Measurements from ENCODE around the gene QARS1. TPM values are rescaled to one million over a fixed set of nuclear protein-coding genes. Genes with fewer than 3 reads are reported as not detected.

The QARS1 gene
- total and polyA plus RNA-seq, 12 donors: 144 to 534 (median 272) TPM

DNA sequence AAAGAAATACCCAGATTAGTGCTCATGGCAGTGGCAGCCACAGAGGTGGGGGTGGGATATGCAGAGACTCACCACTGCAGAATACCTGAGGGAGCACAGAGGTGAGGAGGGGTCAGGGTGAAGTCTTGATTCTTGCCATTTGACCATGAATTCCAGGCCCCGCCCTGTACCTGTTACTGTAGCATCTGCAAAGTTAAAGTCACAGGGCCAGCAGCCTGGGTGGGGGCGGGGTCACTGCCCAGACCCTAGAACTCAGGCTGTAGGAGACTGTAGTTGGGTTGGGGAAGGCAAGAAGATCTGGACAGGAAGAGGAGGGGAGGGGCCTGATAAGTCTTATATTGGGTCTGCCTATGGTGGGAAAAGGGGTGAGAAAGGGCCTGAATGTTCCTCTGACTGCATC lies 47.1 kb upstream of the QARS1 start:
- intact Hi-C loops (cut with DNase I): no loop called here
- Histone ChIP-seq H3K36me3 (replicated peaks in 1 of 2) (no peaks in the 10 kb centered on the region), H3K27ac (no peak overlapping the region), H3K27me3 (no peaks in the 10 kb centered on the region), H3K4me1 (replicated peaks in 1 of 2) (no peaks in the 10 kb centered on the region), H3K4me3 (no peak overlapping the region), H3K9me3 (replicated peaks in 1 of 3) (no peaks in the 10 kb centered on the region)
- DNase-seq: no peak
- TF ChIP-seq POLR2A (IDR thresholded peaks at IDR 0.05): no peak
- WGBS, 4 donors: 76 to 100% (median 90%) methylated on average over 2 of the region's 2 CpGs

DNA sequence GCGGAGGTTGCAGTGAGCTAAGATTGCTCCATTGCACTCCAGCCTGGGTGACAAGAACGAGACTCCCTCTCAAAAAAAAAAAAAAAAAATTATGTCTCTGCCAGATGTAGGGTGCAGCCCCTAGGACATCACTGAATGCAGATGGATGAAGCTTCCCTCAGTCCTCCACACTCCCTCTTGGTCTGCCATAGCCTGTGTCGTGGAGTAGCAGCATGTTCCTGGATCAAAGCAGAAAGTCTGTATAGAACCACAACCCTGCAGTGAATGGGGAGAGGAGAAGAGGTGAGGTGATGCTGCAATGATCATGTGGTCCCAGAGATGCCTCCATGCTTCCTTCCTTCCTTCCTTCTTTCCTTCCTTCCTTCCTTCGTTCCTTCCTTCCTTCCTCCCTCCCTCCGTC lies 43.6 kb upstream of the QARS1 start:
- 62 to 73% (median 71%) methylated on average over 5 of the region's 5 CpGs for WGBS, 4 donors
- TF ChIP-seq POLR2A (IDR thresholded peaks at IDR 0.05): no peak
- intact Hi-C loops (cut with DNase I): no loop called here
- Histone ChIP-seq H3K27ac (no peak overlapping the region), H3K9me3 (replicated peaks in 1 of 3) (no peaks in the 10 kb centered on the region), H3K4me3 (no peak overlapping the region), H3K4me1 (replicated peaks in 1 of 2) (no peaks in the 10 kb centered on the region), H3K27me3 (no peaks in the 10 kb centered on the region), H3K36me3 (replicated peaks in 1 of 2) (no peaks in the 10 kb centered on the region)
- no peak for DNase-seq

DNA sequence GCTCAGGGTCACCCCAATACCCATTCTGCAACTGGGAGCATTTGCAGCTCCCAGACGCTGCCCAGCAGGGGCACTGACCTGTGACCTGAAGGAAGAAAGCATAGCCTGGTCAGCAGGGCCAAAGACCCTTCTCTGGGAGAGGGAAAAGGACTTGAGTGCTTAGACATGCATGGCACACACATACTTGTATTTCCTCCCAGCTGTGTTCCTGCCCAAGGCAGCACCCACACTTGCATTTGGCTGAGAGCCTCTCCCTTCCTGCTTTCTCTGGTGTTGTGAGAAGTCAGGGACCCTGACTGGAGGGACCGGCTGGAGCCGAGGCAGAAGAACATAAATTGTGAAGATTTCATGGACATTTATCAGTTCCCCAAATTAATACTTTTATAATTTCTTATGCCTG lies 35.5 kb upstream of the QARS1 start:
- no peak overlapping the region for H3K27ac ChIP-seq
- 72 to 80% (median 75%) methylated on average over 2 to 3 of the region's 3 CpGs for WGBS, 4 donors
- H3K9me3 ChIP-seq (replicated peaks in 1 of 3): no peaks in the 10 kb centered on the region
- no peaks in the 10 kb centered on the region for H3K27me3 ChIP-seq
- no peaks in the 10 kb centered on the region for H3K36me3 ChIP-seq (replicated peaks in 1 of 2)
- no peaks in the 10 kb centered on the region for H3K4me1 ChIP-seq (replicated peaks in 1 of 2)
- DNase-seq: no peak
- TF ChIP-seq, protein P1, sequence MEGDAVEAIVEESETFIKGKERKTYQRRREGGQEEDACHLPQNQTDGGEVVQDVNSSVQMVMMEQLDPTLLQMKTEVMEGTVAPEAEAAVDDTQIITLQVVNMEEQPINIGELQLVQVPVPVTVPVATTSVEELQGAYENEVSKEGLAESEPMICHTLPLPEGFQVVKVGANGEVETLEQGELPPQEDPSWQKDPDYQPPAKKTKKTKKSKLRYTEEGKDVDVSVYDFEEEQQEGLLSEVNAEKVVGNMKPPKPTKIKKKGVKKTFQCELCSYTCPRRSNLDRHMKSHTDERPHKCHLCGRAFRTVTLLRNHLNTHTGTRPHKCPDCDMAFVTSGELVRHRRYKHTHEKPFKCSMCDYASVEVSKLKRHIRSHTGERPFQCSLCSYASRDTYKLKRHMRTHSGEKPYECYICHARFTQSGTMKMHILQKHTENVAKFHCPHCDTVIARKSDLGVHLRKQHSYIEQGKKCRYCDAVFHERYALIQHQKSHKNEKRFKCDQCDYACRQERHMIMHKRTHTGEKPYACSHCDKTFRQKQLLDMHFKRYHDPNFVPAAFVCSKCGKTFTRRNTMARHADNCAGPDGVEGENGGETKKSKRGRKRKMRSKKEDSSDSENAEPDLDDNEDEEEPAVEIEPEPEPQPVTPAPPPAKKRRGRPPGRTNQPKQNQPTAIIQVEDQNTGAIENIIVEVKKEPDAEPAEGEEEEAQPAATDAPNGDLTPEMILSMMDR (IDR thresholded peaks at IDR 0.05): no peak
- TF ChIP-seq POLR2A (IDR thresholded peaks at IDR 0.05): no peak
- intact Hi-C loops (cut with DNase I): no loop called here
- no peak overlapping the region for H3K4me3 ChIP-seq

DNA sequence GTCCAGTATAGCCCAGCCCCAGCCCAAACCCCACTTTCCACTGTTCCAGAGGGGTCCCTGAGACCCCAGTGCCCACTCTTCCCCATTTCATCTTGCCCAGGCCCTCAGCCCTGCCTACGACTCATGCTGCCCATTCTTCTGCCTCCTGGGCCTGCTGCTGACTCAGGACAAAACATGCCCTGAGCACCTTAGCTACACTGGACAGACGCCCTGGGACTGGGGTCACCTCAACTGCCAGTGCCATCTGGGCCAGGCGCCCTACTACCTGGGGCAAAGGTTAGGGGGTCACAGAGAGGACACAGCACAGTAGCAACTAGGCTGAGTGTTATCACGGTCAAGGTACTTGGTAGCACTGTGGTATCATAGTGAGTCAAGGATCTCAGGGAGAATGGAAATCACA lies 30.9 kb upstream of the QARS1 start:
- intact Hi-C loops (cut with DNase I): no loop called here
- H3K4me3 ChIP-seq: no peak overlapping the region
- TF ChIP-seq, protein P1 (IDR thresholded peaks at IDR 0.05): no peak
- TF ChIP-seq POLR2A (IDR thresholded peaks at IDR 0.05): no peak
- peak overlapping the region in 1 of 5 donors; percentile 96 for H3K27ac ChIP-seq
- DNase-seq: no peak
- no peaks in the 10 kb centered on the region for H3K9me3 ChIP-seq (replicated peaks in 1 of 3)
- H3K27me3 ChIP-seq: no peaks in the 10 kb centered on the region
- peaks cover 0 to 6% of the 10 kb centered on the region in 2 donors for H3K36me3 ChIP-seq (replicated peaks in 1 of 2)
- WGBS, 4 donors: 81 to 100% (median 86%) methylated on average over 1 to 4 of the region's 4 CpGs
- peaks cover 11 to 28% of the 10 kb centered on the region in 2 donors for H3K4me1 ChIP-seq (replicated peaks in 1 of 2)

DNA sequence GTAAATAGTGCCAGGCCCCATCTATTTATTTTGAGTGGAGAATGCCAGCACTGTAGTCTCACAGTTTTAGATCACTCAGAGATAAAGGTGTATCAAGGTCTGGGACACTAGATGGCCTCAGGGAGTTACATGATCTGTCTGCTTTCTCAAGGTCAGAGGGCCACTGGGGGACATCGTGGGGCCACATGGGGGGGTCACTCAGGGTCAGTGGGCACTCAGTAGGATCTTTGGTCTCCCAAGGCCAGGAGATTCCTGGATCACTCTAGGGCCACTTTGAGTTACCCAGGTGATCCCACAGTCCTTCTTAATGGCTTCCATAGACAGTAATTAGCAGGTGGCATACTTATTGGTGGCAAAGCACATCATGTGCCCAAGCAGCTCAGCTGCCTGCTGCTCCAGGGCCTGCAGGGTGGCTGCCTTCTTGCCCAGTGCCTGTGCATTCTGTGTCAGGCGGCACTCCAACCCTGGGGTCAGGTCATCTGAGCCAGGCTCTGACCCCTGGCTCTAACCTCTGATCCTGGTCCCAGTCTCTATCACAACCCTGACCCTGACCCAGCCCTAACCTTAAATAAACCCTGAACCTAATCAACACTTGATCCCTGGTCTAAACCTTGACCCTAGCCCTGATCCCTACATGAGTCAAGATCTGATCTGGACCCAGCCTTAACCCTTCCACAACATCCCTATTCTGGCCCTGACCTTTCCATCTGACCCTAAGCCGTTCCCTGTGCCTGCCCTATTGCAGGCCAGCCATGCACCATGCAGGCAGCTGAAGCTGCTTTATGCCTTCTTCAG lies 30.1 kb upstream of the QARS1 start:
- DNase-seq: peak in 2 of 7 donors; percentile 25 to 40
- no peak for TF ChIP-seq POLR2A (IDR thresholded peaks at IDR 0.05)
- TF ChIP-seq, protein P1 (IDR thresholded peaks at IDR 0.05): peak in 1 of 6 experiments; percentile 1
- WGBS, 4 donors: 32 to 42% (median 37%) methylated on average over 3 of the region's 3 CpGs
- Histone ChIP-seq H3K4me1 (replicated peaks in 1 of 2) (peaks cover 11 to 28% of the 10 kb centered on the region in 2 donors), H3K9me3 (replicated peaks in 1 of 3) (no peaks in the 10 kb centered on the region), H3K27ac (peak overlapping the region in 3 of 5 donors; percentile 54 to 96 (median 83)), H3K36me3 (replicated peaks in 1 of 2) (peaks cover 0 to 14% of the 10 kb centered on the region in 2 donors), H3K4me3 (no peak overlapping the region), H3K27me3 (no peaks in the 10 kb centered on the region)
- intact Hi-C loops (cut with DNase I): no loop called here

Data from adrenal gland (tissue), 12 donors.